GM19043 (cell line): ENCODE measurements around the gene TNFRSF9.
"Not testable (repeated sequence)": the region's sequence is repeated elsewhere in the genome, so short reads cannot be mapped to it uniquely, and the experiment has no call there.

Source experiments
- ATAC-seq: cut with Tn5 transposase; IDR thresholded peaks from one replicate; pipeline ENCODE4 v1.9.1; 2021; ENCODE audit warnings: low read depth; ENCODE audit not compliant: unreplicated experiment

Gene TNFRSF9

GRCh38 chr1:7940745-7941436 lies at the start of gene TNFRSF9:
Gene TNFRSF9, minus strand, starts transcription at chr1:7940839. Its CDS starts 845 bp downstream, at chr1:7939994.
- ATAC-seq: no peak

GRCh38 chr1:7989762-7990428 lies 49.3 kb upstream of the TNFRSF9 start:
- no peak for ATAC-seq

DNA sequence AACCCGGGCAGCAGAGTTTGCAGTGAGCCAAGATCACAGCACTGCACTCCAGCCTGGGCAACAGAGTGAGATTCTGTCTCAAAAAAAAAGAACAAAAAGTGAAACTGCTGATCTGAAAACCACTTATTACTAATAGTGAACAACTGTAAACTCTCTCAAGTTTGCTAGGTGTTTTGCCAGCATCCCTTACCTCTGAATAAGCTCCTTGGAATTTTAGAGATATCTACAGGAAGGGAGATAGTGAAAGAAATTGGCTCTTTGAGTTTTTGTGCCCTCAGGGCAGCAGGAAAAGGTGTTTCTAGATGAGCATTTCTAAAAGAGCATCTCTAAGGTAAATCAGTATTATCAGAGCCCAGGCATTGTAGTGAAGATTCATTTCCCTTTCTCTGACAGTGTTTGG lies 47.9 kb upstream of the TNFRSF9 start:
- no peak for ATAC-seq

DNA sequence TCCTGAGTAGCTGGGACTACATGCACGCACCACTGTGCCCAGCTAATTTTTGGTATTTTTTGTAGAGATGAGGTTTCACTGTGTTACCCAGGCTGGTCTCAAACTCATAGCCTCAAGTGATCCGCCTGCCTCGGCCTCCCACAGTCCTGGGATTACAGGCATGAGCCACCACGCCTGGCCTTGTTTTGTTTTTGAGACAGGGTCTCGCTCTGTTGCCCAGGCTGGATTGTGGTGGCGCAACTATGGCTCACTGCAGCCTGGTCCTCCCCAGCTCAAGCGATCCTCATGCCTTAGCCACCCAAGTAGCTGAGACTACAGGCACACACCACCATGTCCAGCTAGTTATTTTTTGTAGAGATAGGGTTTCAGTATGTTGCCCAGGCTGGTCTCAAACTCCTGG lies 46.9 kb upstream of the TNFRSF9 start:
- no peak for ATAC-seq

- ATAC-seq: no peak
Observed at GRCh38 chr1:7985851-7986612, 45.4 kb upstream of the TNFRSF9 start.

- ATAC-seq: no peak
Observed at GRCh38 chr1:7984811-7985210, 44.2 kb upstream of the TNFRSF9 start.

DNA sequence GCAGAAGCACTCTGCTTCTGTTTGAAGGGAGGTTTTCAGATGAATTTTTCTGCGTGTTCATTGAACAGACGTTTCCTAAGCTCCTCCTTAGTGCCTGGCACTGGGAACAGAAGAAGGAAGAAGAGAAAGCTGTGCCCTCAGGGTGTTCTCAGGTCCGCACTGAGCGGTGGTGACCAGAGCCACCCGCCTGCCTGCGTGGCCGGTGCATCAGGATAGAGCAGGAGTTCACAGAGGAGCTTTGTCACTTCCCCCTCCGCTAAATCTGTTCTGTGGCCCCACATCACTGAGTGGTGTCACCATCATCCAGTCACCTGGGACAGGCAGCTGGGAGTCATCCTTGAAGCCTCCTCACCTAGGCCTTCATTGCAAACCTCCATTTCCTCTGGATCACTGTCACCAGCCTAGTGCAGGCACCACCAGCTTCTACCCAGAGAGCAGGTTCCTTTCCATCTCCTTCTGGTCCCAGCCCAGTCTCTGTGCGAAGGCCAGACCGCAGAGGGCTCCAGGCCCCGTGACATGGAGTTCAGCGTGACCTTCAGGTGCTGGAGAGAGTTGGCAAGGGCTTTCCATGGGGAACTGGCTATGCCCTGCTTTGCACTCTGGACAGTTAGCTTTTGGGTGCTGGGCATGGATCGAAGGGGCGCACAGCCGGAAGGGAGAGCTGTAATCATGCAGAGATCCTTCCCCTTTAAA lies 42.6 kb upstream of the TNFRSF9 start:
- no peak for ATAC-seq

DNA sequence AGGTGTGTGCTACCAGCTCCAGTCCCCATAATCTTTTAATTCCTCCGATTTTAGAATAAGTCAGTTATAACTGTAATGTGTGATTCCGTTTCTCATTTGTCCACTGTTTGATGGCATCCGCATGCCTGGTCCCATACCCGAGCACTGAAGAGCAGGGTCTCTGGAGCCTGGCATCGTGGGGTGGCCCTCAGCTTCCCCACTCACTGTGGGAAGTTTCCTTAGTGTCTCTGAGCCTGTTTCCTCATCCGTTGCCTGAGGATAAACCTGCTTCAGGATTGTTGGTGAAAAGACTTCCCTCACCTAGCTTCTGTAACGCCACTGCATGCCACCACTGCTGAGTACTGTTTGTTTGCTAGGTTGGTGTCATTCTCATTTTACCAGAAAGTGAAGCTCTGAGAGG lies 40.3 kb upstream of the TNFRSF9 start:
- no peak for ATAC-seq

- ATAC-seq: no peak
Observed at GRCh38 chr1:7975212-7975865, 34.7 kb upstream of the TNFRSF9 start.

DNA sequence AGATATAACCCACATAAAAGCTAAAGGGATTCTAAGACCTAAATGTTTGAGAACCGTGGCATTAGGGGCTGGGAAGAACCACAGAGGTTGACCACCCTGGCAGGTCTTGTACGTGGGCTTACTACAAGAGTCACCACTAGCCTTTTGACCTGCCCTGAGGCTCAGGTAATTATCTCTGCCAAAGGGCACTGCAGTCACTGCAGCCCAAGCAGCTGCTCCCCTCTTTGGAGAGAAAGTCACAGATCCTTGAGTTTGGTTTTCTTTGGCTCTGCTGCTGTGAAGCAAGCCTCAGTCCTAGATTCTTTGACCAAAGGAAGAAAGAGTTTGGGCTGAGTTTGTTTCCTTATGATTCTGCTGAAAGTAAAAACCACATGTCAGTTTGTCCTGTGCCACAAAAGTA lies 32.4 kb upstream of the TNFRSF9 start:
- ATAC-seq: no peak

DNA sequence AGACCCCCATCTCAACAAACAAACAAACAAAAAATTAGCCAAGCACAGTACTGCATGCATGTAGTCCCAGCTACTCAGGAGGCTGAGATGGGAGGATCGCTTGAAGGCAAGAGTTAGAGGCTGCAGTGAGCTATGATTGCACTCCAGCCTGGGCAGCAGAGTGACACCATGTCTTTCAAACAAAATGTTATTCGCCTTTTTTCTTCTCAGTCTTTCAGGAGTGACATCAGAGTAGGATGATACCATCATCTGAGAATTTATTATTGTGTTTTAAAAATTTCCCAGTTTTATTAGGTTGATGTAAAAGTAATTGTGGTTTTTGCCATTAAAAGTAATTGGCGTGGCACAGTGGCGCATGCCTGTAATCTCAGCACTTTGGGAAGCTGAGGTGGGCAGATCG lies 31.6 kb upstream of the TNFRSF9 start:
- no peak for ATAC-seq

- no peak for ATAC-seq
Observed at GRCh38 chr1:7971024-7971423, 30.4 kb upstream of the TNFRSF9 start.

DNA sequence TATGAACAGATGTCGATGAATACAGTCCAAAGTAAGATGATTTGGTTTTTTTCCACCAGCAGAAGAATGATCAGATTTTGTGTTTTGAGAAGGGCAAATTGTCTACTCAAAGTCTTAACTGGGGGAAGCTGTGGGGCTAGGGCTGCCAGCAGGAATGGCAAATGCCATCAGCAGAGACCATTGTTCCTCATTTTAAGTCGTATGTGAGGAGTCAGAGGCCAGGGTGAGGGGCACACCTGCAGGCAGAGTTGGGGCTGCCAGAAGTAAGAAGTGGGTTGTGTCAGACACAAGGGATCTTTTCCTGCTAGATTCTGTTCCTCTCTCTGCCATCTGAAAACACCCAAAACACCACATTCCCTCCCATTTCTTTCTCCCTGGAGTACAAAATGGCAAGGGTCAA lies 29.6 kb upstream of the TNFRSF9 start:
- no peak for ATAC-seq

DNA sequence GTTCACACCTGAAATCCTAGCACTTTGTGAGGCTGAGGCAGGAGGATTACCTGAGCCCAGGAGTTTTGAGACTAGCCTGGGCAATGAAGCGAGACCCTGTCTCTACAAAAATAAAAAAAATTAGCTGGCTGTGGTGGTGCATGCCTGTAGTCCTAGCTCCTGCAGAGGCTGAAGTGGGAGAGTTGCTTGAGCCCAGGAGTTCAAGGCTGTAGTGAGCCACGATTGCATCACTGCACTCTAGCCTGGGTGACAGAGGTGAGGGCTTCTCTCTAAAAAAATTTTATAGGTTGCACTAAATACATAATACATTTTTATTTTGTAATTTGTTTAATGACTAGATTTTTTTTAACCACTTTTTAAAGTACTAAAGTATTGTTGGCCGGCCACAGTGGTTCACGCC lies 27.0 kb upstream of the TNFRSF9 start:
- ATAC-seq: no peak

- ATAC-seq: no peak
Observed at GRCh38 chr1:7967196-7967595, 26.6 kb upstream of the TNFRSF9 start.

- no peak for ATAC-seq
Observed at GRCh38 chr1:7964476-7964875, 23.8 kb upstream of the TNFRSF9 start.

DNA sequence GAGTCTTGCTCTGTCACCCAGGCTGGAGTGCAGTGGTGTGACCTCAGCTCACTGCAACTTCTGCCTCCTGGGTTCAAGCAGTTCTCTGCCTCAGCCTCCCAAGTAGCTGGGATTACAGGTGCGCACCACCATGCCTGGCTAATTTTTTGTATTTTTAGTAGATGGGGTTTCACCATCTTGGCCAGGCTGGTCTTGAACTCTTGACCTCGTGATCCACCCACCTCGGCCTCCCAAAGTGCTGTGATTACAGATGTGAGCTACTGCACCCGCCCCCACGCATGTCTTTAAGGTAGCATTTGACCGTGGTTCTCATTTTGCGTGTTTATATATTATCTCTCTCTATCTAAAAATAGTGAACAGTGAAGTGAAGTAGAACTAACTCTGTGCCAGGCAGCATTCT lies 23.2 kb upstream of the TNFRSF9 start:
- ATAC-seq: not testable (repeated sequence)

- ATAC-seq: not testable (repeated sequence)
Observed at GRCh38 chr1:7963378-7963730, 22.7 kb upstream of the TNFRSF9 start.

- no peak for ATAC-seq
Observed at GRCh38 chr1:7962636-7963377, 22.2 kb upstream of the TNFRSF9 start.

DNA sequence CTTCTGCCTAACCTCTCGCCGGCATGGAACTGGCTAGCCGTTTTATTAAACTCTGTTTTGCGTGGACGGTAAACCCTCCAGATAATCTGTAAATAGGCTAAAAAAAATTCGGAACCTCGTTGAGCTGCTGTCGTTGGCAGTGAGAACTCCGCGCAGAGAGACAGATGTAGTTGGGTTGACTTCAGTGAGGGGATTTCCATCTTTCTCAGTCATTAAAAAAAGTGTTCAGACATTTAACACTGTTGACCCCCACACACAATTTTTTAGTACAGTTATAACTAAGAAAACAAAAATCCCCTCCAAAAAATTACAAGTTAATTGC lies 21.3 kb upstream of the TNFRSF9 start:
- ATAC-seq: no peak
